ENCODE data around the gene NKD2.

The NKD2 gene

GRCh38 chr5:1001406-1002270 lies 7.0 kb upstream of the NKD2 start:
- DNase-seq = no peak

- no peak for DNase-seq
Observed at GRCh38 chr5:1002271-1002546, 6.4 kb upstream of the NKD2 start.

GRCh38 chr5:1002836-1003235 lies 5.8 kb upstream of the NKD2 start:
- no peak for DNase-seq

GRCh38 chr5:1003296-1003937 lies 5.2 kb upstream of the NKD2 start:
- no peak for DNase-seq

GRCh38 chr5:1004461-1005248 lies 3.9 kb upstream of the NKD2 start:
- DNase-seq = no peak

GRCh38 chr5:1005249-1005851 lies 3.3 kb upstream of the NKD2 start:
- no peak for DNase-seq

- no peak for DNase-seq
Observed at GRCh38 chr5:1005904-1006655, 2.5 kb upstream of the NKD2 start.

GRCh38 chr5:1006656-1007071 lies 1.9 kb upstream of the NKD2 start:
- DNase-seq = no peak

GRCh38 chr5:1007221-1007680 lies 1.4 kb upstream of the NKD2 start:
- no peak for DNase-seq

- DNase-seq = no peak
Observed at GRCh38 chr5:1007681-1008450, 736 bp upstream of the NKD2 start.

- no peak for DNase-seq
Observed at GRCh38 chr5:1009359-1010180, 968 bp downstream of the NKD2 start.

GRCh38 chr5:1010181-1010510 lies 1.5 kb downstream of the NKD2 start:
- DNase-seq = no peak

GRCh38 chr5:1010641-1011046 lies 2.0 kb downstream of the NKD2 start:
- DNase-seq = no peak

GRCh38 chr5:1011226-1011631 lies 2.6 kb downstream of the NKD2 start:
- no peak for DNase-seq

- no peak for DNase-seq
Observed at GRCh38 chr5:1011741-1012312, 3.2 kb downstream of the NKD2 start.

GRCh38 chr5:1012313-1012841 lies 3.8 kb downstream of the NKD2 start:
- no peak for DNase-seq

- DNase-seq = no peak
Observed at GRCh38 chr5:1012900-1013237, 4.3 kb downstream of the NKD2 start.

- DNase-seq = no peak
Observed at GRCh38 chr5:1013238-1013947, 4.8 kb downstream of the NKD2 start.

GRCh38 chr5:1013948-1014301 lies 5.3 kb downstream of the NKD2 start:
- no peak for DNase-seq

GRCh38 chr5:1014346-1014745 lies 5.7 kb downstream of the NKD2 start:
- no peak for DNase-seq
